Keratinocyte (primary cell): ENCODE data around the gene B3GNT2. TPM values are rescaled to one million over a fixed set of nuclear protein-coding genes. Genes with fewer than 3 reads are reported as not detected.
"Not testable (repeated sequence)": the region's sequence is repeated elsewhere in the genome, so short reads cannot be mapped to it uniquely, and the experiment has no call there.

Experiments
- DNase-seq: peaks from one replicate; pipeline ENCODE4 v3.0.0-alpha.2; 2011; ENCODE audit warnings: low read depth, missing footprints, low spot score
- FAIRE-seq: peaks from 2 replicates; lab custom pipeline; 2011; peaks lifted over from hg19 to GRCh38; lab: Jason Lieb, UNC
- H2AFZ ChIP-seq: 2 replicates; pipeline ENCODE4 v1.6.0; 2012; ENCODE audit warnings: low read length, control low read depth, inconsistent platforms; ENCODE audit not compliant: control insufficient read depth
- H3K27ac ChIP-seq: 2 replicates; pipeline ENCODE4 v1.5.1; 2011; ENCODE audit warnings: low read length; ENCODE audit not compliant: control insufficient read depth, insufficient read depth
- H3K27me3 ChIP-seq: 3 replicates; pipeline ENCODE4 v1.6.0; 2011; ENCODE audit warnings: low read length; ENCODE audit not compliant: control insufficient read depth, insufficient read depth; ENCODE audit errors: extremely low read depth
- H3K36me3 ChIP-seq, 2 experiments: 2 replicates in 1 of 2; 3 replicates in 1 of 2; pipeline ENCODE4 v1.5.1; 2011; ENCODE audit warnings: low read length in 2 of 2, mild to moderate bottlenecking in 1 of 2; ENCODE audit not compliant: control insufficient read depth in 2 of 2, insufficient read depth in 2 of 2; ENCODE audit errors: extremely low read depth in 1 of 2
- H3K4me1 ChIP-seq: 3 replicates; pipeline ENCODE4 v1.5.1; 2011; ENCODE audit warnings: low read length; ENCODE audit not compliant: control insufficient read depth, insufficient read depth; ENCODE audit errors: extremely low read depth
- H3K4me2 ChIP-seq: 3 replicates; pipeline ENCODE4 v1.6.0; 2011; ENCODE audit warnings: low read depth, low read length; ENCODE audit not compliant: control insufficient read depth, insufficient read depth; ENCODE audit errors: extremely low read depth
- H3K4me3 ChIP-seq, 3 experiments: fragments of 200-600 bp in 1 of 3; sonication (generic) in 1 of 3; 2 replicates in 2 of 3; 3 replicates in 1 of 3; pipeline ENCODE4 v1.5.1; 2011 to 2016; ENCODE audit warnings: low read length in 3 of 3, mild to moderate bottlenecking in 3 of 3, control low read depth in 2 of 3, inconsistent platforms in 1 of 3, low read depth in 1 of 3, mixed read lengths in 1 of 3, mixed run types in 1 of 3, moderate library complexity in 1 of 3; ENCODE audit not compliant: control insufficient read depth in 2 of 3, insufficient read depth in 2 of 3; ENCODE audit errors: extremely low read depth in 1 of 3
- H3K79me2 ChIP-seq: 2 replicates; pipeline ENCODE4 v1.6.0; 2012; ENCODE audit warnings: low read length; ENCODE audit not compliant: control insufficient read depth, insufficient read depth
- H3K9ac ChIP-seq: 3 replicates; pipeline ENCODE4 v1.6.0; 2011; ENCODE audit warnings: low read length; ENCODE audit not compliant: control insufficient read depth, insufficient read depth; ENCODE audit errors: extremely low read depth
- H3K9me1 ChIP-seq: 3 replicates; pipeline ENCODE4 v1.6.0; 2011; ENCODE audit warnings: low read length; ENCODE audit not compliant: control insufficient read depth, insufficient read depth; ENCODE audit errors: extremely low read depth
- H3K9me3 ChIP-seq: 2 replicates; pipeline ENCODE4 v1.5.1; 2012; ENCODE audit warnings: low read depth, low read length; ENCODE audit not compliant: control insufficient read depth
- H4K20me1 ChIP-seq: 3 replicates; pipeline ENCODE4 v1.6.0; 2011; ENCODE audit warnings: low read length; ENCODE audit not compliant: control insufficient read depth, insufficient read depth; ENCODE audit errors: extremely low read depth
- EZH2 ChIP-seq: IDR thresholded peaks from one replicate; pipeline ENCODE4 v1.6.1; 2012; ENCODE audit warnings: inconsistent platforms, mild to moderate bottlenecking, low read length, moderate library complexity
- dilution Hi-C: fragments of 300-500 bp; cut with MboI; formaldehyde crosslinking; loops from one replicate; pipeline ENCODE4 v1.7.0; 2020; ENCODE audit warnings: low sequenced_read_pairs; ENCODE audit not compliant: extremely low pct_ligation_motif_present
- polyA plus RNA-seq, 5 experiments: library from polyadenylated mRNA; depleted of rRNA in 3 of 5; stranded (reverse) in 3 of 5; stranded (forward) in 1 of 5; unstranded in 1 of 5; fragments of >200 nt; gene quantifications; 1 replicate in 1 of 5; 2 replicates in 3 of 5; 3 replicates in 1 of 5; pipeline versions ENCODE4 v1.2.1 to v1.2.3, GENCODE V29; 2011 to 2012; ENCODE audit warnings: missing spikeins in 2 of 5, low read depth in 1 of 5, low replicate concordance in 1 of 5
- TF ChIP-seq, protein P1 (sequence below), 3 experiments: IDR thresholded peaks in 1 of 3; conservative IDR thresholded peaks in 1 of 3; optimal IDR thresholded peaks in 1 of 3; 2 replicates in 2 of 3; 3 replicates in 1 of 3; pipeline versions ENCODE3 to v1.5.1; 2011; ENCODE audit warnings: low read length in 3 of 3, mild to moderate bottlenecking in 3 of 3, moderate library complexity in 2 of 3, control low read depth in 1 of 3, inconsistent platforms in 1 of 3; ENCODE audit not compliant: insufficient read depth in 2 of 3; ENCODE audit errors: extremely low read depth in 1 of 3

Gene B3GNT2
- polyA plus RNA-seq, 1 donor (not counting 4 experiments of a cell fraction or from before 2014, with no cell fraction given), result 44.3 TPM

DNA sequence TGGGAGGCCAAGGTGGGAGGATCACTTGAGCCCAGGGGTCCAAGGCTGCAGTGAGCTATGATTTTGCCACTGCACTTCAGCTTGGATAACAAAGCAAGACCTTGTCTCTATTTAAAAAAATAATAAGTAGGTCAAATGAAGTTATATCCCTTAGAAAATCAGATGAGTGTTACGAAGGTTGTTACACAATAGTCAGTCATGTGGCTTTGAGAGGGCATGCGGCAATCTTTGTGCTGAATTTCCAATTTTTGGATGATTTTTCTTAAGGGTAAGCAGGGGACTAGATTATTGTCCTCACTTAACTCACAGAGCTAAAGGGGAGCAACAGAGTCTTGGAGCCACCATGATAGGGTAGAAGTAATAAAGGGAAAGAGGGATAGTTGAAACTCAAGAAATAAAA, 71.8 kb downstream of the B3GNT2 start:
- Histone ChIP-seq H3K4me1 (no peaks in the 10 kb centered on the region), H3K9ac (no peak overlapping the region), H3K9me3 (no peaks in the 10 kb centered on the region), H3K79me2 (no peaks in the 10 kb centered on the region), H3K4me2 (no peak overlapping the region), H4K20me1 (no peaks in the 10 kb centered on the region), H3K36me3 (no peaks in the 10 kb centered on the region), H3K9me1 (no peaks in the 10 kb centered on the region), H2AFZ (no peak overlapping the region), H3K27ac (no peak overlapping the region), H3K27me3 (no peaks in the 10 kb centered on the region), H3K4me3 (no peak overlapping the region)
- dilution Hi-C loops, result no loop called here
- TF ChIP-seq, protein P1, sequence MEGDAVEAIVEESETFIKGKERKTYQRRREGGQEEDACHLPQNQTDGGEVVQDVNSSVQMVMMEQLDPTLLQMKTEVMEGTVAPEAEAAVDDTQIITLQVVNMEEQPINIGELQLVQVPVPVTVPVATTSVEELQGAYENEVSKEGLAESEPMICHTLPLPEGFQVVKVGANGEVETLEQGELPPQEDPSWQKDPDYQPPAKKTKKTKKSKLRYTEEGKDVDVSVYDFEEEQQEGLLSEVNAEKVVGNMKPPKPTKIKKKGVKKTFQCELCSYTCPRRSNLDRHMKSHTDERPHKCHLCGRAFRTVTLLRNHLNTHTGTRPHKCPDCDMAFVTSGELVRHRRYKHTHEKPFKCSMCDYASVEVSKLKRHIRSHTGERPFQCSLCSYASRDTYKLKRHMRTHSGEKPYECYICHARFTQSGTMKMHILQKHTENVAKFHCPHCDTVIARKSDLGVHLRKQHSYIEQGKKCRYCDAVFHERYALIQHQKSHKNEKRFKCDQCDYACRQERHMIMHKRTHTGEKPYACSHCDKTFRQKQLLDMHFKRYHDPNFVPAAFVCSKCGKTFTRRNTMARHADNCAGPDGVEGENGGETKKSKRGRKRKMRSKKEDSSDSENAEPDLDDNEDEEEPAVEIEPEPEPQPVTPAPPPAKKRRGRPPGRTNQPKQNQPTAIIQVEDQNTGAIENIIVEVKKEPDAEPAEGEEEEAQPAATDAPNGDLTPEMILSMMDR (optimal IDR thresholded peaks at IDR 0.05 in 1 of 3, IDR thresholded peaks at IDR 0.05 in 1 of 3, conservative IDR thresholded peaks at IDR 0.05 in 1 of 3; ENCODE audit: extremely low read depth in 1 of 3, insufficient read depth in 2 of 3, low read length in 3 of 3), result no peak
- TF ChIP-seq EZH2, result no peak
- DNase-seq (no peak), FAIRE-seq (no peak)

DNA sequence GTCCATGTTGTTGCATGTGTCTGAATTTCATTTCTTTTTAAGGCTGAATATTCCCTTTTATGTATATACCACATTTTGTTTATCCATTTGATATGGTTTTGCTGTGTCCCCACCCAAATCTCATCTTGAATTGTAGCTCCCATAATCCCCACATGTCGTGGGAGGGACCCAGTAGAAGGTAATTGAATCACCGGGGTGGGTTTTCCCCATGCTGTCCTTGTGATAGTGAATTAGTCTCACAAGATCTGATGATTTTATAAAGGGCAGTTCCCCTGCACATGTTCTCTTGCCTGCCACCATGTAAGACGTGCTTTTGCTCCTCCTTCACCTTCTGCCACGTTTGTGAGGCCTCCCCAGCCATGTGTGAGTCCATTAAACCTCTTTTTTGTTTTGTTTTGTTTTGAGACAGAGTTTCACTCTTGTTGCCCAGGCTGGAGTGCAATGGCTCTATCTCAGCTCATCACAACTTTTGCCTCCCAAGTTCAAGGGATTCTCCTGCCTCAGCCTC, 72.8 kb downstream of the B3GNT2 start:
- H3K9ac ChIP-seq, H3K4me3 ChIP-seq, DNase-seq, H3K36me3 ChIP-seq, H3K4me1 ChIP-seq, dilution Hi-C loops, H3K27me3 ChIP-seq, H3K9me1 ChIP-seq, H3K27ac ChIP-seq, H2AFZ ChIP-seq, FAIRE-seq, H3K4me2 ChIP-seq, H3K79me2 ChIP-seq, H3K9me3 ChIP-seq, H4K20me1 ChIP-seq: not testable (repeated sequence)

DNA sequence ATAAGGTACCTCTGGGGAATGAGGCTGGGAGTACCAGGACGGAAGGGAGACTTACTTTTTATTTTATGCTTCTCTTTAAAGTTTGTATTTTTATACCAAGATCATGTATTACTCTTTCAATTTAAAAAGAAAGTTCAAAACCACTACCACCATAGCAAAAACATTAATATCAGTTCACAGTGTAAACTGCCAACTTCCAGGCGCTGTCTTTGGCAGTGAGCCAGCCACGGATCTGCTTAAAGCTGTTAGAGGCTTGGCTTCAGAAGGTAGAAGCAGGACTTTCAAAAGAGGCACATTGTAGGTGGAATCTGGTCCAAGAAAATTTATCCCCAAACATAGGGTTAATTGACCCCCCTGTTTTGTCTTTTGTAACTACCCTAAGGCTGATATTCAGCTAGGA, 74.8 kb downstream of the B3GNT2 start:
- Histone ChIP-seq H3K36me3 (no peaks in the 10 kb centered on the region), H2AFZ (no peak overlapping the region), H3K9ac (no peak overlapping the region), H3K27me3 (no peaks in the 10 kb centered on the region), H3K79me2 (no peaks in the 10 kb centered on the region), H4K20me1 (no peaks in the 10 kb centered on the region), H3K27ac (no peak overlapping the region), H3K4me2 (no peak overlapping the region), H3K9me1 (no peaks in the 10 kb centered on the region), H3K4me1 (no peaks in the 10 kb centered on the region), H3K4me3 (no peak overlapping the region), H3K9me3 (no peaks in the 10 kb centered on the region)
- TF ChIP-seq EZH2, result no peak
- TF ChIP-seq, protein P1 (optimal IDR thresholded peaks at IDR 0.05 in 1 of 3, IDR thresholded peaks at IDR 0.05 in 1 of 3, conservative IDR thresholded peaks at IDR 0.05 in 1 of 3; ENCODE audit: extremely low read depth in 1 of 3, insufficient read depth in 2 of 3, low read length in 3 of 3), result no peak
- FAIRE-seq (no peak), DNase-seq (no peak)
- dilution Hi-C loops, result no loop called here
